ENCODE results near the gene NOL4L. TPM values are rescaled to one million over a fixed set of nuclear protein-coding genes. Genes with fewer than 3 reads are reported as not detected.

NOL4L gene
- total RNA-seq, 1 experiment from 2014 or later, result 31.7 TPM

DNA sequence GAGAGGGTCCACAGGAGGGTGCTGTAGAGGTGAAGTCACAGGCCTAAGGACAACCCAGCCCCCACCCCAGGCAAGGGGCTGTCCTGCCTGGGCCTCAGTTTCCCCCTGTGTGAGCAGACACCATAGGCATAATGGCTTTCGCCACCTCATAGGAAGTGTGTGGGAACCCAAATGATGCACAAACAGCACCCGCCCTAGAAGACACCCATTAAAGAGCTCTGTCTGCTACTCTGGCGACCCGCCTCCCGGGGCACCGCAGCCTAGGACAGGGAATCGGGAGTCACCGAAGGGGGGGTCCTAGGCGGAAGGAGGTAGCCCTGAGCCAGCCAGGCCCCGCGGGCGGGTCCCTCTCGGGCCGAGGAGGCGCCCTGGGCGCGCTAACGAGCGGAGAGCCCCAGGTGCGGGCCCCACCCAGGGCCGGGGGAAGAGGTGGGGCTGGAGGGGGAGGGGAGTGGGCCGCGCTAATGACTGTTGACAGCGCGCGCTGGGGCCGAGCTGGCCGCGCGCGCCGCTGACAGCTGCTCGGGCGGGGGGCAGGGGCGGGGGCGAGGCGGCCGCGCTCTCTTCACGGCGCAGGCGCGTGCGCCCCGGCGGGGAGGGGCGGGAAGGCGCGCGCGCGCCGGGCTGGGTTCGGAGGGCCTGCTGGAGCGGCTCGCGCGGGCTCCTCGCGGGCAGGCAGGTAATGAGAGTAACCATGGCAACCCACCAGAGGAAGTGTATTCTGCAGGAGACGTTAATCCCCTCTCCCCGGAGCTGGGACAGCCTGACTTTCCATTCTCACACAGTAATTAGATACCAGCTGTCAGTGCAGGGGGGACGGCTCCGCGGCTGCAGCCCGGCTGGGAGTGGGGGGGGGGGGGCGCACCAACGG lies 48.9 kb downstream of the NOL4L start:
- H3K79me1 ChIP-seq (ENCODE audit: insufficient read depth, low read depth, low read length, poor library complexity, severe bottlenecking), result no peaks in the 10 kb centered on the region
- Mint-ChIP-seq H3K4me3 (peak overlapping the region; percentile 63 to 69), H3K4me1 (peaks cover 35 to 39% of the 10 kb centered on the region in 2 experiments), H3K9me3 (no peaks in the 10 kb centered on the region; a peak in 1 of 5 replicates), H3K36me3 (ENCODE audit: insufficient read depth in 1 of 3, low read depth in 3 of 3) (no peaks in the 10 kb centered on the region), H3K27ac (no peak overlapping the region), H3K27me3 (ENCODE audit: low read depth) (peaks cover 74% of the 10 kb centered on the region)
- no peak overlapping the region for H3T11ph ChIP-seq (ENCODE audit: low read length)
- no peak overlapping the region for H3K9ac ChIP-seq (ENCODE audit: extremely low read depth, insufficient read length, low read length)
- no peak overlapping the region for H3K27ac ChIP-seq (ENCODE audit: insufficient read length, low read depth, low read length)
- H2BK20ac ChIP-seq (ENCODE audit: low read depth, low read length, poor library complexity, severe bottlenecking), result no peak overlapping the region
- no peak overlapping the region for H2BK15ac ChIP-seq (ENCODE audit: low read depth, low read length)
- no peaks in the 10 kb centered on the region for H4K20me1 ChIP-seq (ENCODE audit: control insufficient read depth, insufficient read depth, insufficient read length)
- H3K56ac ChIP-seq (ENCODE audit: insufficient read length, low read depth, low read length), result no peak overlapping the region
- no peaks in the 10 kb centered on the region for H3K9me3 ChIP-seq (ENCODE audit: control insufficient read depth, low read depth, low read length)
- no peak overlapping the region for H4K91ac ChIP-seq (ENCODE audit: insufficient read length, low read depth, low read length)
- no peak overlapping the region for H2AFZ ChIP-seq (ENCODE audit: low read length)
- TF ChIP-seq, protein P1, sequence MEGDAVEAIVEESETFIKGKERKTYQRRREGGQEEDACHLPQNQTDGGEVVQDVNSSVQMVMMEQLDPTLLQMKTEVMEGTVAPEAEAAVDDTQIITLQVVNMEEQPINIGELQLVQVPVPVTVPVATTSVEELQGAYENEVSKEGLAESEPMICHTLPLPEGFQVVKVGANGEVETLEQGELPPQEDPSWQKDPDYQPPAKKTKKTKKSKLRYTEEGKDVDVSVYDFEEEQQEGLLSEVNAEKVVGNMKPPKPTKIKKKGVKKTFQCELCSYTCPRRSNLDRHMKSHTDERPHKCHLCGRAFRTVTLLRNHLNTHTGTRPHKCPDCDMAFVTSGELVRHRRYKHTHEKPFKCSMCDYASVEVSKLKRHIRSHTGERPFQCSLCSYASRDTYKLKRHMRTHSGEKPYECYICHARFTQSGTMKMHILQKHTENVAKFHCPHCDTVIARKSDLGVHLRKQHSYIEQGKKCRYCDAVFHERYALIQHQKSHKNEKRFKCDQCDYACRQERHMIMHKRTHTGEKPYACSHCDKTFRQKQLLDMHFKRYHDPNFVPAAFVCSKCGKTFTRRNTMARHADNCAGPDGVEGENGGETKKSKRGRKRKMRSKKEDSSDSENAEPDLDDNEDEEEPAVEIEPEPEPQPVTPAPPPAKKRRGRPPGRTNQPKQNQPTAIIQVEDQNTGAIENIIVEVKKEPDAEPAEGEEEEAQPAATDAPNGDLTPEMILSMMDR (conservative IDR thresholded peaks at IDR 0.05), result no peak
- no peak overlapping the region for H4K8ac ChIP-seq (replicated peaks; ENCODE audit: insufficient read length, low read depth, low read length)
- no peaks in the 10 kb centered on the region for H3K4me1 ChIP-seq (ENCODE audit: insufficient read depth, low read length)
- H2AK5ac ChIP-seq (ENCODE audit: insufficient read length, low read length), result no peak overlapping the region
- peaks cover 3% of the 10 kb centered on the region; the same call in 1 of the 2 replicates for H3K27me3 ChIP-seq (ENCODE audit: insufficient read depth, low read length)
- H3K4me2 ChIP-seq (ENCODE audit: insufficient read depth, insufficient read length, low read length), result peak overlapping the region; percentile 21
- no peak overlapping the region for H3K4ac ChIP-seq (ENCODE audit: low read depth, low read length)
- H4K5ac ChIP-seq (ENCODE audit: insufficient read length, low read depth, low read length), result no peak overlapping the region
- no peaks in the 10 kb centered on the region for H3K79me2 ChIP-seq (ENCODE audit: insufficient read depth, low read length)
- H3K18ac ChIP-seq (ENCODE audit: insufficient read length, low read depth, low read length), result no peak overlapping the region
- H2BK5ac ChIP-seq (ENCODE audit: insufficient read length, low read length), result no peak overlapping the region
- WGBS (ENCODE audit: extremely low coverage, insufficient read length, low lambda C conversion rate), result no CpG with 5 or more reads among the region's 68 CpGs
- H3K23me2 ChIP-seq (ENCODE audit: insufficient read length, low read depth, low read length, poor library complexity, severe bottlenecking), result peaks cover 4% of the 10 kb centered on the region
- no peak overlapping the region for H2BK12ac ChIP-seq (ENCODE audit: insufficient read length, low read depth, low read length)
- DNase-seq, result peak; percentile 82
- H2BK120ac ChIP-seq (ENCODE audit: low read depth, low read length, poor library complexity, severe bottlenecking), result no peak overlapping the region
- H3K23ac ChIP-seq (ENCODE audit: insufficient read length, low read depth, low read length), result no peak overlapping the region
- no peak overlapping the region for H3K14ac ChIP-seq (ENCODE audit: insufficient read depth, low read length)
